HG03039 (cell line): Measurements from ENCODE around the gene TTLL9.

Experiments
- ATAC-seq: cut with Tn5 transposase; IDR thresholded peaks from one replicate; pipeline ENCODE4 v1.9.1; 2021; ENCODE audit warnings: mild to moderate bottlenecking, moderate library complexity; ENCODE audit not compliant: unreplicated experiment

TTLL9 gene

DNA sequence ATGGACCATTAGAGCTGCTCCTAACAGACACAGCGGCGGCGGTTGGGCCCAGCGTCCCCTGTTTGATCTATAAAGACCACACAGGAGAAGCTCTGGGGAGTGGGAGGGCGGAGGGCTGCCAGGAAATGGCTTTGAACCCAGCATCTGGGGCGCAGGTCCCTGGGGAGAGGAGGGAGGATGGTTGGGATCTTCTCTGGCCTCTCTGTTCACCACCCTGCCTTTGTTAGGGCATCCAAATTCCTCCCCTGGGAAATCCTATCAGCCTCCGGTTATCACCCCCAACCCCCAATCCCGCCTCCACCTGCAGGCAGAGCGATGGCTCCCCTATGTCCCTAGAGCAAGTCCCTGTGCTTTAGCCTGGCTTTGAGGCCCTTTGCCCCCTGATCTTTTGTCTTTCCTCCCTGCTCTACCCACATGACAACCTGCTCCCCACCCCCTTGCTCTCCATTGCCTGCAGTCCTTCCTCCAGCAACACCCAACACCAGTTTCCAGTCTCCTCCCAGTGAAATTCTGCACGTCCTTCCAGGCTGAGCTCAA, 104.6 kb downstream of the TTLL9 start:
- ATAC-seq: no peak

GRCh38 chr20:31975874-31976273, 105.4 kb downstream of the TTLL9 start:
- ATAC-seq: no peak

GRCh38 chr20:31977080-31977479, 106.6 kb downstream of the TTLL9 start:
- ATAC-seq: no peak

DNA sequence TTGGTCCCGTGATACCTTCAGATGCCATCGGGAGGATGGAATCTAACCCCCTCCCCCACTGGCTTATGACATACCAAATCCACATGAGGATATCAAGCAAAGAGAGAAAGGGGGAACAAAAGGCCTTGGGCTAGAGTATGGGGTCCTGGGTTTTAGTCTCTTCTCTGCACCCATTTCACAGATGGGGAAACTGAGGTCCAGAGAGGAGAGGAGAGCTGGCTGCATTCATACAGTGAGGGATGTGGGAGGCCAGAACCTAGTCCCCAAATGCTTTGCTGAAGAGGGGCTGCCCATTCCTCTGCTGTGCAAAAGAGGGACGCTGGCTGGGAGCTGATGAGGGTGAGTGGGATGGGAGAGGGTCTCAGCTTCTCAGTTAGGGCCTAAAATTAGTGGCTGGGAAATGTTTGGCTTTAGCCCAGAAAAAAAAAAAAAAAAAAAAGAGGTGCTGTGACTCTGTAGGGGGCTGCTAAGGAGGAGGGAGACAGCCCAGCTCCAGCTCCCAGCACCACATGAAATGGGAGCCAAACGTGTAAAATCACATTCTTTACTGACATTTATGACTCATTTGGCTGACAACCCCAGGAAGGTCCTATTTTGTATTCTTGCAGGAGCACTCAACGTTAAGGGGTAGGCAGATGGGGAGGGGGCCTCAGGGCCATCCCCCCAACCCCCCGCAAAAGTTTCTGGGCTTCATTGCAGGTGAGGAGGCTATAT, 109.4 kb downstream of the TTLL9 start:
- no peak for ATAC-seq

DNA sequence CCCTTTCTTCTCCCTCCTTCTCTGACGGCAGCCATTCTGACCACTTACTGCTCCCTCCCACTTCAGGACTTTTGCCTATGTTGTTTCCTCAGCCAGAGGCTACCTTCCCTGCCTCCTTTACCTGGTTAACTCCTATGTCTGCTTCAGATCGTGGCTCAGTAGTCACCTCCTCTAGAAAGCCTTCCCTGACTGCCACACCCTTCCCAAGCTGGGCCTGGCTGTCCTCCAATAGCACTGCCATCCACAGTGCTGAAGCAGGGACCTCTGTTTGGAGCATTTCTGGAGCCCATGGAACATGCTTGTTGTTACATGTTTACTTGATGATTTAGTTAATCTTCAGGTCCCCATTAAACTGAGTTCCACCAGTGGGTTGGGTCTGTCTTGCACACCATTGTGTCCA, 111.3 kb downstream of the TTLL9 start:
- no peak for ATAC-seq

DNA sequence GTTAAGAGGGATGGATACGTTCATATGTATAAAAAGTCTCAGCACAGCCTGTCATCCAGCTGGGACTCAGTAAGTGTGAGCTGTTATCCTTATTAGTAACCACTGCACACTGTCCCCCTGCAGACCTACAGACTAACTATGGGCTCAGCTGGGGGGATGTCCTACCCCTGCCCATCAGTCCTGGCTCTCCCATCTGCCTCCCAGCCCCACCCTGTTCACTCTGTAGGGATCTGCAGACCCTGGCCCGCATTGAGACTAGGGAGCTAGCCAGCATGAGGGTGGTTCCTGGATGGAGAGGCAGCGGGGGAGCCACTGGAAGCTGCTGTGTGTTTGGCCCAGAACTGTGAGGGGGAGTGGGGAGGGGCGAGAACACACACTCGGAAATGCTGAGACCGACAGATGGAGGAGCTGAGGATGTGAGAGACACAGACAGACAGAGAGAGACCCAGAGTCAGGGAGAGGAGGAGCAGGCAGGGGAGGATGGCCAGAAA, 114.6 kb downstream of the TTLL9 start:
- ATAC-seq: no peak

- no peak for ATAC-seq
Measured at GRCh38 chr20:31987744-31988143, 117.3 kb downstream of the TTLL9 start.

- no peak for ATAC-seq
Measured at GRCh38 chr20:31988430-31989015, 118.1 kb downstream of the TTLL9 start.

GRCh38 chr20:31989030-31989645, 118.7 kb downstream of the TTLL9 start:
- no peak for ATAC-seq

GRCh38 chr20:31990641-31991338, 120.4 kb downstream of the TTLL9 start:
- ATAC-seq: no peak

- no peak for ATAC-seq
Measured at GRCh38 chr20:31991339-31991705, 120.9 kb downstream of the TTLL9 start.

GRCh38 chr20:31992086-31992485, 121.7 kb downstream of the TTLL9 start:
- no peak for ATAC-seq
